Measurements from ENCODE around the gene SPAG16. TPM values are rescaled to one million over a fixed set of nuclear protein-coding genes. Genes with fewer than 3 reads are reported as not detected.
"Not testable (repeated sequence)": the region's sequence is repeated elsewhere in the genome, so short reads cannot be mapped to it uniquely, and the experiment has no call there.

The SPAG16 gene
- polyA plus RNA-seq, 4 donors, result 37.2 to 72.6 (median 65.7) TPM

GRCh38 chr2:214057986-214058385 lies 773.7 kb downstream of the SPAG16 start:
- DNase-seq (ENCODE audit: low read depth in 4 of 4, low spot score in 3 of 4), result no peak

- not testable (repeated sequence) for DNase-seq (ENCODE audit: low read depth in 4 of 4, low spot score in 3 of 4)
Measured at GRCh38 chr2:214062279-214062678, 778.0 kb downstream of the SPAG16 start.

- no peak for DNase-seq (ENCODE audit: low read depth in 4 of 4, low spot score in 3 of 4)
Measured at GRCh38 chr2:214064471-214064870, 780.2 kb downstream of the SPAG16 start.

GRCh38 chr2:214066862-214067261 lies 782.6 kb downstream of the SPAG16 start:
- DNase-seq (ENCODE audit: low read depth in 4 of 4, low spot score in 3 of 4), result no peak

- peak in 1 of 4 donors; percentile 29 for DNase-seq (ENCODE audit: low read depth in 4 of 4, low spot score in 3 of 4)
Measured at GRCh38 chr2:214069254-214069653, 785.0 kb downstream of the SPAG16 start.

GRCh38 chr2:214075456-214075855 lies 791.2 kb downstream of the SPAG16 start:
- no peak for DNase-seq (ENCODE audit: low read depth in 4 of 4, low spot score in 3 of 4)

- no peak for DNase-seq (ENCODE audit: low read depth in 4 of 4, low spot score in 3 of 4)
Measured at GRCh38 chr2:214076527-214076926, 792.3 kb downstream of the SPAG16 start.

- no peak for DNase-seq (ENCODE audit: low read depth in 4 of 4, low spot score in 3 of 4)
Measured at GRCh38 chr2:214077727-214078126, 793.5 kb downstream of the SPAG16 start.

- DNase-seq (ENCODE audit: low read depth in 4 of 4, low spot score in 3 of 4), result no peak
Measured at GRCh38 chr2:214079032-214079431, 794.8 kb downstream of the SPAG16 start.

- no peak for DNase-seq (ENCODE audit: low read depth in 4 of 4, low spot score in 3 of 4)
Measured at GRCh38 chr2:214088536-214088935, 804.3 kb downstream of the SPAG16 start.

- no peak for DNase-seq (ENCODE audit: low read depth in 4 of 4, low spot score in 3 of 4)
Measured at GRCh38 chr2:214096208-214096715, 812.0 kb downstream of the SPAG16 start.

GRCh38 chr2:214098811-214099210 lies 814.5 kb downstream of the SPAG16 start:
- DNase-seq (ENCODE audit: low read depth in 4 of 4, low spot score in 3 of 4), result no peak

GRCh38 chr2:214100488-214100887 lies 816.2 kb downstream of the SPAG16 start:
- DNase-seq (ENCODE audit: low read depth in 4 of 4, low spot score in 3 of 4), result no peak

GRCh38 chr2:214103276-214104001 lies 819.2 kb downstream of the SPAG16 start:
- peak; percentile 25 to 42 (median 28) for DNase-seq (ENCODE audit: low read depth in 4 of 4, low spot score in 3 of 4)

- no peak for DNase-seq (ENCODE audit: low read depth in 4 of 4, low spot score in 3 of 4)
Measured at GRCh38 chr2:214104219-214104618, 820.0 kb downstream of the SPAG16 start.

- DNase-seq (ENCODE audit: low read depth in 4 of 4, low spot score in 3 of 4), result no peak
Measured at GRCh38 chr2:214104967-214105366, 820.7 kb downstream of the SPAG16 start.

- DNase-seq (ENCODE audit: low read depth in 4 of 4, low spot score in 3 of 4), result no peak
Measured at GRCh38 chr2:214107726-214108125, 823.5 kb downstream of the SPAG16 start.

- no peak for DNase-seq (ENCODE audit: low read depth in 4 of 4, low spot score in 3 of 4)
Measured at GRCh38 chr2:214108598-214108997, 824.3 kb downstream of the SPAG16 start.

- DNase-seq (ENCODE audit: low read depth in 4 of 4, low spot score in 3 of 4), result no peak
Measured at GRCh38 chr2:214117054-214117453, 832.8 kb downstream of the SPAG16 start.

GRCh38 chr2:214126135-214126534 lies 841.9 kb downstream of the SPAG16 start:
- no peak for DNase-seq (ENCODE audit: low read depth in 4 of 4, low spot score in 3 of 4)

- no peak for DNase-seq (ENCODE audit: low read depth in 4 of 4, low spot score in 3 of 4)
Measured at GRCh38 chr2:214127170-214127569, 842.9 kb downstream of the SPAG16 start.

GRCh38 chr2:214127571-214127970 lies 843.3 kb downstream of the SPAG16 start:
- DNase-seq (ENCODE audit: low read depth in 4 of 4, low spot score in 3 of 4), result no peak

GRCh38 chr2:214128040-214128439 lies 843.8 kb downstream of the SPAG16 start:
- no peak for DNase-seq (ENCODE audit: low read depth in 4 of 4, low spot score in 3 of 4)
